Activated CD8-positive, alpha-beta T cell treated with anti-CD3 and anti-CD28 coated beads, Interleukin-2, amount 10 ng/mL, durations not matched to agents 7 days and 5 days (primary cell): ENCODE measurements around the gene HSPH1. TPM values are rescaled to one million over a fixed set of nuclear protein-coding genes. Genes with fewer than 3 reads are reported as not detected.
"Not testable (repeated sequence)": the region's sequence is repeated elsewhere in the genome, so short reads cannot be mapped to it uniquely, and the experiment has no call there.

Source experiments
- ATAC-seq: fragments of 150-1000 bp; cut with Tn5 transposase; one replicate; pipeline ENCODE4 v1.10.0; 2021; ENCODE audit warnings: moderate library complexity
- CTCF ChIA-PET: fragments of 350-600 bp; sonication (Branson Sonifier 250); formaldehyde crosslinking; loops from one replicate; lab custom pipeline; 2021; ENCODE audit warnings: antibody characterized with exemption; lab: Charles Lee
- POLR2A ChIA-PET: fragments of 350-600 bp; sonication (Branson Sonifier 250); formaldehyde crosslinking; loops from one replicate; lab custom pipeline; 2021; ENCODE audit warnings: antibody characterized with exemption; lab: Charles Lee
- DNase-seq: peaks from one replicate; pipeline ENCODE4 v3.0.0-alpha.2; 2020
- H3K27ac Mint-ChIP-seq: one replicate; pipeline ENCODE4 v1.8.0; 2021; ENCODE audit warnings: mild to moderate bottlenecking, mixed read lengths
- H3K27me3 Mint-ChIP-seq: one replicate; pipeline ENCODE4 v1.8.0; 2021; ENCODE audit warnings: low read depth, mixed read lengths
- H3K36me3 Mint-ChIP-seq: one replicate; pipeline ENCODE4 v1.8.0; 2021; ENCODE audit warnings: low read depth, mixed read lengths
- H3K4me1 Mint-ChIP-seq: one replicate; pipeline ENCODE4 v1.8.0; 2021; ENCODE audit warnings: low read depth, mixed read lengths
- H3K4me3 Mint-ChIP-seq: one replicate; pipeline ENCODE4 v1.8.0; 2021; ENCODE audit warnings: mild to moderate bottlenecking, mixed read lengths
- H3K9me3 Mint-ChIP-seq: one replicate; pipeline ENCODE4 v1.8.0; 2022; ENCODE audit warnings: mixed read lengths; ENCODE audit not compliant: insufficient read depth
- total RNA-seq, 2 experiments: library from RNA; stranded (reverse); gene quantifications; one replicate each; pipeline ENCODE4 v1.2.3, GENCODE V29; 2021

Gene HSPH1
- total RNA-seq, 2 experiments from 2014 or later = 139 to 140 TPM

- Mint-ChIP-seq H3K9me3 (no peaks in the 10 kb centered on the region), H3K4me3 (no peak overlapping the region), H3K36me3 (no peaks in the 10 kb centered on the region), H3K27ac (no peak overlapping the region), H3K4me1 (no peaks in the 10 kb centered on the region), H3K27me3 (peaks cover 16% of the 10 kb centered on the region)
- CTCF ChIA-PET = no interaction called here
- DNase-seq (no peak), ATAC-seq (no peak)
- POLR2A ChIA-PET = interaction anchor here (0.6 to 1.2 kb wide), 2 partner anchors 20 to 104 kb away, joined by 3 read pairs; no protein-coding TSS in a partner anchor
Observed at GRCh38 chr13:31110169-31110568, 51.5 kb downstream of the HSPH1 start.

- Mint-ChIP-seq H3K9me3 (no peaks in the 10 kb centered on the region), H3K27me3 (peaks cover 14% of the 10 kb centered on the region), H3K27ac (no peak overlapping the region), H3K4me1 (no peaks in the 10 kb centered on the region), H3K36me3 (no peaks in the 10 kb centered on the region), H3K4me3 (no peak overlapping the region)
- no peak for DNase-seq
- ChIA-PET CTCF (no interaction called here), POLR2A (no interaction called here)
- no peak for ATAC-seq
Observed at GRCh38 chr13:31107109-31107508, 54.6 kb downstream of the HSPH1 start.

GRCh38 chr13:31105856-31106255, 55.8 kb downstream of the HSPH1 start:
- H3K27me3 Mint-ChIP-seq = peaks cover 25% of the 10 kb centered on the region
- no peaks in the 10 kb centered on the region for H3K9me3 Mint-ChIP-seq
- no peak overlapping the region for H3K4me3 Mint-ChIP-seq
- no peaks in the 10 kb centered on the region for H3K36me3 Mint-ChIP-seq
- POLR2A ChIA-PET = no interaction called here
- ATAC-seq (no peak), DNase-seq (no peak)
- no peak overlapping the region for H3K27ac Mint-ChIP-seq
- no peaks in the 10 kb centered on the region for H3K4me1 Mint-ChIP-seq
- CTCF ChIA-PET = interaction anchor here (1.0 kb wide), 1 partner anchor 104 kb away, joined by 4 read pairs; no protein-coding TSS in a partner anchor

GRCh38 chr13:31105020-31105795, 56.5 kb downstream of the HSPH1 start:
- DNase-seq = no peak
- Mint-ChIP-seq H3K9me3 (no peaks in the 10 kb centered on the region), H3K4me3 (no peak overlapping the region), H3K36me3 (no peaks in the 10 kb centered on the region), H3K27me3 (peaks cover 27% of the 10 kb centered on the region), H3K27ac (no peak overlapping the region), H3K4me1 (no peaks in the 10 kb centered on the region)
- POLR2A ChIA-PET = no interaction called here
- CTCF ChIA-PET = no interaction called here
- ATAC-seq = no peak

- H3K27me3 Mint-ChIP-seq = peaks cover 27% of the 10 kb centered on the region
- ChIA-PET CTCF (no interaction called here), POLR2A (no interaction called here)
- ATAC-seq = no peak
- no peak for DNase-seq
- no peaks in the 10 kb centered on the region for H3K4me1 Mint-ChIP-seq
- no peaks in the 10 kb centered on the region for H3K9me3 Mint-ChIP-seq
- no peak overlapping the region for H3K27ac Mint-ChIP-seq
- H3K4me3 Mint-ChIP-seq = no peak overlapping the region
- H3K36me3 Mint-ChIP-seq = no peaks in the 10 kb centered on the region
Observed at GRCh38 chr13:31102905-31103304, 58.8 kb downstream of the HSPH1 start.

- Mint-ChIP-seq H3K27me3 (peaks cover 31% of the 10 kb centered on the region), H3K36me3 (no peaks in the 10 kb centered on the region), H3K4me3 (no peak overlapping the region), H3K9me3 (no peaks in the 10 kb centered on the region), H3K4me1 (no peaks in the 10 kb centered on the region), H3K27ac (no peak overlapping the region)
- ChIA-PET CTCF (no interaction called here), POLR2A (no interaction called here)
- DNase-seq (no peak), ATAC-seq (no peak)
Observed at GRCh38 chr13:31101472-31102170, 60.1 kb downstream of the HSPH1 start.

- CTCF ChIA-PET = no interaction called here
- Mint-ChIP-seq H3K4me3 (no peak overlapping the region), H3K27me3 (peaks cover 32% of the 10 kb centered on the region), H3K27ac (no peak overlapping the region), H3K9me3 (no peaks in the 10 kb centered on the region), H3K36me3 (no peaks in the 10 kb centered on the region), H3K4me1 (no peaks in the 10 kb centered on the region)
- ATAC-seq (no peak), DNase-seq (no peak)
- POLR2A ChIA-PET = no interaction called here
Observed at GRCh38 chr13:31100721-31101120, 61.0 kb downstream of the HSPH1 start.

GRCh38 chr13:31097911-31098434, 63.7 kb downstream of the HSPH1 start:
- H3K4me1 Mint-ChIP-seq, CTCF ChIA-PET, POLR2A ChIA-PET, ATAC-seq, H3K36me3 Mint-ChIP-seq, H3K4me3 Mint-ChIP-seq, H3K27ac Mint-ChIP-seq, H3K9me3 Mint-ChIP-seq, DNase-seq: not testable (repeated sequence)
- H3K27me3 Mint-ChIP-seq = peaks cover 31% of the 10 kb centered on the region

- peaks cover 25% of the 10 kb centered on the region for H3K27me3 Mint-ChIP-seq
- ChIA-PET CTCF (no interaction called here), POLR2A (no interaction called here)
- no peak for DNase-seq
- no peaks in the 10 kb centered on the region for H3K36me3 Mint-ChIP-seq
- no peaks in the 10 kb centered on the region for H3K4me1 Mint-ChIP-seq
- no peak overlapping the region for H3K27ac Mint-ChIP-seq
- H3K9me3 Mint-ChIP-seq = no peaks in the 10 kb centered on the region
- H3K4me3 Mint-ChIP-seq = no peak overlapping the region
- ATAC-seq = no peak
Observed at GRCh38 chr13:31096654-31097302, 64.9 kb downstream of the HSPH1 start.

- H3K27me3 Mint-ChIP-seq = peaks cover 21% of the 10 kb centered on the region
- peaks cover 5% of the 10 kb centered on the region for H3K4me1 Mint-ChIP-seq
- H3K9me3 Mint-ChIP-seq = no peaks in the 10 kb centered on the region
- no peak for DNase-seq
- ATAC-seq = no peak
- H3K27ac Mint-ChIP-seq = no peak overlapping the region
- no peaks in the 10 kb centered on the region for H3K36me3 Mint-ChIP-seq
- H3K4me3 Mint-ChIP-seq = no peak overlapping the region
- POLR2A ChIA-PET = no interaction called here
- CTCF ChIA-PET = no interaction called here
Observed at GRCh38 chr13:31094331-31095015, 67.2 kb downstream of the HSPH1 start.

- Mint-ChIP-seq H3K9me3 (no peaks in the 10 kb centered on the region), H3K36me3 (no peaks in the 10 kb centered on the region), H3K4me1 (peaks cover 5% of the 10 kb centered on the region), H3K27me3 (peaks cover 21% of the 10 kb centered on the region), H3K4me3 (no peak overlapping the region), H3K27ac (no peak overlapping the region)
- no peak for ATAC-seq
- POLR2A ChIA-PET = no interaction called here
- no peak for DNase-seq
- CTCF ChIA-PET = no interaction called here
Observed at GRCh38 chr13:31093145-31093885, 68.4 kb downstream of the HSPH1 start.
